DMS153 treated with DMSO at 0.1 percent for 48 hours (cell line): ENCODE measurements around the gene RERE.

ENCODE experiments used
- DNase-seq: peaks from one replicate; lab custom pipeline; 2025; ENCODE audit not compliant: unreplicated experiment; lab: John Stamatoyannopoulos, UW

RERE gene

GRCh38 chr1:8817412-8818324, at the start of gene RERE:
RERE (minus strand) TSS chr1:8817640.
- peak; percentile 98 for DNase-seq

- DNase-seq: no peak
Measured at GRCh38 chr1:8866792-8867415, 49.5 kb upstream of the RERE start.

DNA sequence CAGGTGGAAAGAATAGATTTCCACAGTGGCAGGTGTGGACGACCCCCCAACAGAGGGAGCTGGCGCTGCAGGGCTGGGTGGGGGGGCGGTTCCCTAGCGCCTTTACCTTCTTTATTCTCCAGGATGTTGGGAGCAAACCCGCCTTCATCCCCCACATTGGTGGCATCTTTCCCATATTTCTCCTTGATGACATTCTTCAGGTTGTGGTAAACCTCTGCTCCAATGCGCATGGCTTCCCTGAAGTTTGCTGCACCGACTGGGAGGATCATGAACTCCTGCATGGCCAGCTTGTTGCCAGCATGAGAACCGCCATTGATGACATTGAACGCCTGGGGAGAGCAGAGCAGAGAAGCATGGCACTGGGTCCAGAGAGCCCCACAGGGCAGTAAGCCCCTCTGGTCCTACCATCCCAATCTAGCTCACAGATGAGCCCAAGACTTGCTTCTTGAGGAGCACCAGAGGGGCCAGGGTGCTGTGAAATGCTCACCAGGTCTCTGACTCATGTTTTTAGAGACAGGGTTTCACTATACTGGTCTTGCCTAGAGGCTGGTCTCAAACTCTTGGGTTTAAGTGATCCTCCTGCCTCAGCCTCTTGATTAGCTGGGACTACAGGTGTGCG, 48.8 kb upstream of the RERE start:
- DNase-seq: no peak

- DNase-seq: no peak
Measured at GRCh38 chr1:8864713-8865344, 47.4 kb upstream of the RERE start.

- no peak for DNase-seq
Measured at GRCh38 chr1:8863794-8864233, 46.4 kb upstream of the RERE start.

DNA sequence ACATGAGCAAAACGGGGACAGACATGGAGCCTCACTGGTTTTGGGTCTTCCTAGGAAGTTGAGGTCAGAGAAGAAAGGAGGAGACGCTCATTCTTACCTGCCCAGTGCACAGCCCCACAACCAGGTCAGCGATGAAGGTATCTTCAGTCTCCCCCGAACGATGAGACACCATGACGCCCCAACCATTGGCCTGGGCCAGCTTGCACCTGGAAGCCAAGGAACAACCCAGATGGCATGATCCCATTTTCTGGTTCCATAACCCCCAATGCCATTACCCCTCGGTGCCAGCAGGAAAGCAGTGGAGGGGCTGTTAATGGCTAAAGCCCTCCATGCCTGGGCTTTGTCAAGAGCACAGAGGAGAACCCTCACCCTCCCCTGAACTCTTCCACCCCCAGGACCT, 45.7 kb upstream of the RERE start:
- no peak for DNase-seq

- no peak for DNase-seq
Measured at GRCh38 chr1:8862528-8862927, 45.1 kb upstream of the RERE start.

DNA sequence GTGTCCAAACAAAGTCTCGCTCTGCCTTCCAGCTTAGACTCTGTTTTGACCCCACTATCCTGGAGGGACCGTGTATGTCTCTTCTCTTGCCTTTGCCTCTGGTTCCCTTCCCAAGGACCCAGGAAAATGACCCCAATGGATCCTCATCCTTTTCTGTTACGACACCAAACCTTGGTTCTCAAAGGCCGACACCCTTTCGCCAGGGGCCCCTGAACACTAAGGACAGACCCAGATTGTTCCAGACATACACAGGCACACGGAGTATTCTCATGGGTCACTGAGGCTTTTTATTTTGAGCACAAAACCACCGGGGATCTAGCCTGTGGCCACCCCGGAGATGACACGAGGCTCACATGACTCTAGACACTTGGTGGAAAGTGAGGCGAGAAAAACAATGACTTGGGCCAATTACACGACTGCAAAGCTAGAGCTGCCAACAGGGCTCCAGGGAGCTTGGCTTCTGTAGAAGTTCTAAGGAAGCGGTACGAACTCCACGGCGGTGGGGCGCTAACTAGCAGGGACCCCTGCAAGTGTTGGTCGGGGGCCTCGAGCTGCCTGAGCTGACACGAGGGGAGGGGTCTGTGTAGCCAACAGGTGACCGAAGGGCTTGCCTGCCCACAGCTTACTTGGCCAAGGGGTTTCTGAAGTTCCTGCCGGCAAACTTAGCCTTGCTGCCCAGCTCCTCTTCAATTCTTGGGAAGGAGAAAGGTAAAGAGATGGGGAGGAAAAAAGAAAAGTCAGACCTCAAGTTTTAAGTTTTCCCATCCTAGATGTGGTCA, 43.5 kb upstream of the RERE start:
- DNase-seq: no peak

- peak; percentile 70 for DNase-seq
Measured at GRCh38 chr1:8858888-8859706, 41.7 kb upstream of the RERE start.

- DNase-seq: no peak
Measured at GRCh38 chr1:8858112-8858668, 40.8 kb upstream of the RERE start.

- DNase-seq: no peak
Measured at GRCh38 chr1:8856689-8857412, 39.4 kb upstream of the RERE start.

GRCh38 chr1:8854240-8854639, 36.8 kb upstream of the RERE start:
- DNase-seq: no peak

DNA sequence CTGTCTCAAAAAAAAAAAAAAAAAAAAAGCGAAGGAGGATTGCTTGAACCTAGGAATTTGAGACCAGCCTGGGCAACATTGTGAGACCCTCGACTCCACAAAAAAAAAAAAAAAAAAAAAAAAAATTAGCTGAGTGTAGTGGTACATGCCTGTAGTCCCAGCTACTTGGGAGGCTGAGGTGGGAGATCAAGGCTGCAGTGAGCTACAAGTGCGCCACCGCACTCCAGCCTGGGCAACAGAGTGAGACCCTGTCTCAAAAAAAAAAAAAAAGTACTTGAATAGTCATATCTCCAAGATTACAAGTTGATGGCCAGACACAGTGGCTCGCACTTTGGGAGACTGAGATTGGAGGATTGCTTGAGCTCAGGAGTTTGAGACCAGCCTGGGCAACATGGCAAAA, 33.6 kb upstream of the RERE start:
- DNase-seq: no peak

- peak; percentile 99 for DNase-seq
Measured at GRCh38 chr1:8848663-8849386, 31.4 kb upstream of the RERE start.

DNA sequence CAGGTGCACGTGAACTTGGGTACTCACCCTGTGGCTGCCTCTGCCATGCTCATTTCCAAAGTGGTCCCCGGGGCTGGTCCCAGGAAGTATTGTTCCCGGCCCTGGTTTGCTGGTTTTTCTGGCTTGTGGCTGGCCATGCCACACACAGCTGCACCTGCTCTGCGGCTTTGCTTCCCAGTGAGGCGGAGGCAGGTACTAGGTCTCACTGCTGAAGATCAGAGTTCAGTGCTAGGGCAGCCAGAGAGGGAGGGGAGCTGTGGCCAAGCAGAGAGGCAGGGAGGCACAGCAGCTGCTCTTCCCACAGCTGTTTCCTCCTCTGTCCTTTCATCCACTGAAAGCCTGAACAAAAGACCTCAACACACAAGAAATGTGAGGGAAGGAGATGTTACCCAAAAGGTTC, 30.6 kb upstream of the RERE start:
- DNase-seq: peak; percentile 68

GRCh38 chr1:8846263-8846662, 28.8 kb upstream of the RERE start:
- no peak for DNase-seq

GRCh38 chr1:8845104-8846097, 28.0 kb upstream of the RERE start:
- DNase-seq: no peak
